ENCODE measurements around the gene CIRBP. TPM values are rescaled to one million over a fixed set of nuclear protein-coding genes. Genes with fewer than 3 reads are reported as not detected.

Gene CIRBP
- total and polyA plus RNA-seq, 2 of the 13 experiments (the other 11 are each of a cell fraction or from before 2014, with no cell fraction given) = 133 to 140 TPM

GRCh38 chr19:1304197-1304924 is 35.2 kb downstream of the CIRBP start (continued):
- TF ChIP-seq ZXDC (CRISPR knock-in tag; IDR thresholded peaks at IDR 0.05) (no peak), TFDP2 (CRISPR knock-in tag; IDR thresholded peaks at IDR 0.05) (peak; percentile 26; the same call in 1 of the 2 replicates), THAP7 (CRISPR knock-in tag; IDR thresholded peaks at IDR 0.05) (0 out of 2 replicates have a peak, but pooled peaks have one; percentile 45), TBL1XR1 (IDR thresholded peaks at IDR 0.05; ENCODE audit: borderline replicate concordance, low read length, partially characterized antibody) (no peak), ELF1 (CRISPR knock-in tag; IDR thresholded peaks at IDR 0.05) (no peak), ETV6 (CRISPR knock-in tag; conservative IDR thresholded peaks at IDR 0.05) (no peak), ZNF761 (CRISPR knock-in tag; conservative IDR thresholded peaks at IDR 0.05) (no peak), SP140L (CRISPR knock-in tag; IDR thresholded peaks at IDR 0.05; ENCODE audit: borderline replicate concordance) (no peak), REXO4 (CRISPR knock-in tag; IDR thresholded peaks at IDR 0.05; ENCODE audit: borderline replicate concordance) (no peak), ZNF136 (CRISPR knock-in tag; IDR thresholded peaks at IDR 0.05; ENCODE audit: low read depth) (no peak), ZNF816 (CRISPR knock-in tag; IDR thresholded peaks at IDR 0.05; ENCODE audit: borderline replicate concordance) (no peak), MXD3 (CRISPR knock-in tag; IDR thresholded peaks at IDR 0.05) (no peak), SMYD3 (CRISPR knock-in tag; IDR thresholded peaks at IDR 0.05) (no peak), ZNF460 (CRISPR knock-in tag; IDR thresholded peaks at IDR 0.05; ENCODE audit: borderline replicate concordance) (no peak), RFX3 (CRISPR knock-in tag; IDR thresholded peaks at IDR 0.05) (no peak), ZNF775 (CRISPR knock-in tag; IDR thresholded peaks at IDR 0.05; ENCODE audit: borderline replicate concordance) (no peak), HIVEP1 (CRISPR knock-in tag; IDR thresholded peaks at IDR 0.05) (peak; percentile 19; the same call in 1 of the 2 replicates), DZIP1 (CRISPR knock-in tag; IDR thresholded peaks at IDR 0.05) (no peak), JUND (CRISPR knock-in tag; IDR thresholded peaks at IDR 0.05) (no peak), ZNF792 (CRISPR knock-in tag; IDR thresholded peaks at IDR 0.05) (no peak), PBX3 (CRISPR knock-in tag; IDR thresholded peaks at IDR 0.05; ENCODE audit: borderline replicate concordance) (no peak)

Data from HepG2 (cell line).